ENCODE measurements around the gene GPR37L1. TPM values are rescaled to one million over a fixed set of nuclear protein-coding genes. Genes with fewer than 3 reads are reported as not detected.

Gene GPR37L1
- total and polyA plus RNA-seq, 2 of the 4 experiments (the other 2 are of a cell fraction): 0.02 TPM; not detected in 1

- CTCF ChIA-PET: no interaction called here
- H3K9me1 ChIP-seq (ENCODE audit: insufficient read depth, low read length): no peaks in the 10 kb centered on the region
- no peak overlapping the region for H2AK5ac ChIP-seq (ENCODE audit: low read depth, low read length)
- no peak for TF ChIP-seq CHD1 (IDR thresholded peaks at IDR 0.05; ENCODE audit: low read depth, low read length)
- H2BK5ac ChIP-seq (ENCODE audit: low read depth, low read length, poor library complexity, severe bottlenecking): no peak overlapping the region
- H3K9me3 ChIP-seq (ENCODE audit: control insufficient read depth, insufficient read depth, low read length): no peaks in the 10 kb centered on the region
- no peak overlapping the region for H2BK15ac ChIP-seq (ENCODE audit: low read depth, low read length)
- no peak overlapping the region for H3K18ac ChIP-seq (ENCODE audit: low read depth, low read length)
- H2BK20ac ChIP-seq (ENCODE audit: low read depth, low read length): no peak overlapping the region
- H3K79me1 ChIP-seq (ENCODE audit: low read depth in 1 of 2, low read length in 2 of 2): peaks cover 0 to 4% of the 10 kb centered on the region in 2 experiments; a peak in 1 of 4 replicates
- no peak overlapping the region for H3K9ac ChIP-seq (ENCODE audit: low read depth, low read length)
- no TSS peak for BruUV-seq (replicated peaks)
- no peaks in the 10 kb centered on the region for H3K36me3 ChIP-seq (ENCODE audit: control insufficient read depth, insufficient read depth, low read length)
- peaks cover 18% of the 10 kb centered on the region for H3K27me3 ChIP-seq (ENCODE audit: control insufficient read depth, insufficient read depth, low read length)
- peaks cover 1% of the 10 kb centered on the region; the same call in 1 of the 2 replicates for H3K4me1 ChIP-seq (ENCODE audit: control insufficient read depth, insufficient read depth, low read length)
- no peak overlapping the region for H2AK9ac ChIP-seq (replicated peaks; ENCODE audit: low read depth, low read length, poor library complexity)
- intact Hi-C loops (cut with micrococcal nuclease): no loop called here
- H3K14ac ChIP-seq (replicated peaks; ENCODE audit: low read depth, low read length): no peak overlapping the region
- H3K4ac ChIP-seq (ENCODE audit: low read depth, low read length): no peak overlapping the region
- WGBS, 2 experiments (ENCODE audit: extremely low coverage in 2 of 2, insufficient read length in 1 of 2): no CpG with 5 or more reads among the region's 4 CpGs
- in situ Hi-C loops (cut with MboI; ENCODE audit: low sequenced_read_pairs): loop anchor here (25.0 kb wide), 1 partner anchor 612 kb away; the partner anchor contains the start of gene NAV1
- no peak overlapping the region for H3K27ac ChIP-seq (ENCODE audit: insufficient read depth, low read length)
- dilution Hi-C loops (cut with HindIII; ENCODE audit: low sequenced_read_pairs, unreplicated experiment): no loop called here
- no peak overlapping the region for H4K8ac ChIP-seq (ENCODE audit: low read depth in 2 of 2, low read length in 2 of 2)
- no peak overlapping the region for H3K4me3 ChIP-seq (ENCODE audit: insufficient read depth, low read depth, low read length)
- no peak overlapping the region for H4K91ac ChIP-seq (ENCODE audit: insufficient read depth, low read depth, low read length)
- no peak overlapping the region for H2AFZ ChIP-seq (replicated peaks; ENCODE audit: low read length, poor library complexity)
- no peak overlapping the region for H4K5ac ChIP-seq (ENCODE audit: low read depth, low read length)
- no peak overlapping the region for H3K23ac ChIP-seq (ENCODE audit: low read depth, low read length)
- DNase-seq (peak; percentile 28), ATAC-seq (ENCODE audit: low read depth) (peak; percentile 31)
- H2BK120ac ChIP-seq (ENCODE audit: low read depth, low read length): no peak overlapping the region
- POLR2A ChIA-PET (ENCODE audit: unreplicated experiment): no interaction called here
- no peaks in the 10 kb centered on the region for H4K20me1 ChIP-seq (ENCODE audit: insufficient read depth, low read length)
- no peak overlapping the region for H3K4me2 ChIP-seq (ENCODE audit: low read depth, low read length)
- no peak overlapping the region for H3K56ac ChIP-seq (ENCODE audit: extremely low read depth, insufficient read depth, low read length)
Observed at GRCh38 chr1:202149566-202149965, 26.8 kb downstream of the GPR37L1 start.

All from IMR-90 (cell line).